Panc1 (cell line): ENCODE measurements around the gene TRDMT1. TPM values are rescaled to one million over a fixed set of nuclear protein-coding genes. Genes with fewer than 3 reads are reported as not detected.

Experiments
- ATAC-seq: fragments of 200-7000 bp; cut with Tn5 transposase; 2 replicates; pipeline ENCODE4 v1.9.1; 2020; ENCODE audit warnings: mild to moderate bottlenecking, moderate library complexity
- BruUV-seq: library from RNA; stranded (reverse); fragments of 400-500 nt; replicated peaks from 2 replicates; lab custom pipeline; 2021; lab: Mats Ljungman, UMichigan
- CTCF ChIA-PET: fragments of 300-600 bp; sonication (Branson Sonifier 250); formaldehyde crosslinking; loops from one replicate; lab custom pipeline; 2022; ENCODE audit warnings: antibody characterized with exemption; lab: Charles Lee
- POLR2A ChIA-PET: fragments of 300-600 bp; sonication (Branson Sonifier 250); formaldehyde crosslinking; loops from one replicate; lab custom pipeline; 2022; ENCODE audit warnings: antibody characterized with exemption; lab: Charles Lee
- DNase-seq: peaks from one replicate; pipeline ENCODE4 v3.0.0-alpha.2; 2010; ENCODE audit warnings: low read depth, low spot score
- H3K27ac ChIP-seq: 2 replicates; pipeline ENCODE4 v1.5.1; 2011; ENCODE audit warnings: mild to moderate bottlenecking, low read length, inconsistent platforms
- H3K27me3 ChIP-seq: fragments of 200-500 bp; sonication (Bioruptor generic); 2 replicates; pipeline ENCODE4 v1.6.0; 2014; ENCODE audit warnings: low read length, inconsistent platforms; ENCODE audit not compliant: control insufficient read depth, insufficient read depth
- H3K36me3 ChIP-seq: fragments of 200-500 bp; sonication (Bioruptor generic); 2 replicates; pipeline ENCODE4 v1.5.1; 2014; ENCODE audit warnings: inconsistent platforms, mild to moderate bottlenecking, low read length, moderate library complexity; ENCODE audit not compliant: control insufficient read depth, insufficient read depth
- H3K4me1 ChIP-seq: 2 replicates; pipeline ENCODE4 v1.5.1; 2011; ENCODE audit warnings: inconsistent platforms, mild to moderate bottlenecking, low read length, moderate library complexity; ENCODE audit not compliant: control insufficient read depth, insufficient read depth
- H3K4me3 ChIP-seq, 2 experiments: 2 replicates each; pipeline ENCODE4 v1.5.1; 2011 to 2012; ENCODE audit warnings: low read depth in 2 of 2, low read length in 2 of 2, mild to moderate bottlenecking in 2 of 2, inconsistent platforms in 1 of 2, moderate library complexity in 1 of 2
- H3K9me3 ChIP-seq: fragments of 200-500 bp; sonication (Bioruptor generic); 2 replicates; pipeline ENCODE4 v1.5.1; 2014; ENCODE audit warnings: low read depth, mild to moderate bottlenecking, inconsistent platforms, low read length, moderate library complexity; ENCODE audit not compliant: control insufficient read depth, insufficient read depth
- CTCF ChIP-seq: fragments of 450-650 bp; IDR thresholded peaks from 2 replicates; pipeline ENCODE4 v1.5.1; 2017; ENCODE audit warnings: mild to moderate bottlenecking
- POLR2AphosphoS5 ChIP-seq: IDR thresholded peaks from 2 replicates; pipeline ENCODE4 v1.6.1; 2012; ENCODE audit warnings: mild to moderate bottlenecking, low read depth, low read length, moderate library complexity
- REST ChIP-seq, 2 experiments: IDR thresholded peaks; 2 replicates each; pipeline ENCODE4 v1.6.1; 2011 to 2012; ENCODE audit warnings: low read depth in 2 of 2, control low read depth in 1 of 2, low read length in 1 of 2, mild to moderate bottlenecking in 1 of 2, moderate library complexity in 1 of 2; ENCODE audit not compliant: insufficient read depth in 1 of 2
- SIN3A ChIP-seq: IDR thresholded peaks from 2 replicates; pipeline ENCODE4 v1.6.1; 2012; ENCODE audit warnings: low read depth, mild to moderate bottlenecking, low read length, moderate library complexity, borderline replicate concordance; ENCODE audit not compliant: insufficient read depth
- TCF7L2 ChIP-seq: IDR thresholded peaks from 2 replicates; pipeline ENCODE4 v1.6.1; 2011; ENCODE audit warnings: mild to moderate bottlenecking, low read depth, low read length, inconsistent platforms
- in situ Hi-C: cut with HindIII; loops from 2 replicates; pipeline ENCODE4 v1.10.0; 2016; ENCODE audit warnings: low sequenced_read_pairs, low pct_unique_long_range_greater_than_20kb
- intact Hi-C: fragments of 100-400 bp; cut with micrococcal nuclease; formaldehyde crosslinking; loops from one replicate; pipeline ENCODE4 v1.10.0; 2022; ENCODE audit not compliant: unreplicated experiment
- total RNA-seq: library from RNA; stranded (reverse); gene quantifications from one replicate; pipeline ENCODE4 v1.2.1, GENCODE V29; 2021; ENCODE audit not compliant: unreplicated experiment

Gene TRDMT1
- total RNA-seq, 1 experiment from 2014 or later, result 7.6 TPM

DNA sequence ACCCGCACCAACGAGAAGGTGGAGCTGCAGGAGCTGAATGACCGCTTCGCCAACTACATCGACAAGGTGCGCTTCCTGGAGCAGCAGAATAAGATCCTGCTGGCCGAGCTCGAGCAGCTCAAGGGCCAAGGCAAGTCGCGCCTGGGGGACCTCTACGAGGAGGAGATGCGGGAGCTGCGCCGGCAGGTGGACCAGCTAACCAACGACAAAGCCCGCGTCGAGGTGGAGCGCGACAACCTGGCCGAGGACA lies 28.2 kb upstream of the TRDMT1 start:
- TF ChIP-seq TCF7L2 (no peak), CTCF (no peak), POLR2AphosphoS5 (no peak), REST (IDR thresholded peaks at IDR 0.05; ENCODE audit: insufficient read depth in 1 of 2, low read depth in 2 of 2, low read length in 1 of 2) (no peak)
- POLR2A ChIA-PET, result interaction anchor here (0.6 to 1.9 kb wide), 8 partner anchors 13 to 262 kb away, joined by 3 to 7 read pairs (median 4); partner anchors contain the start of gene TRDMT1
- DNase-seq, result no peak
- intact Hi-C loops, result loop anchor here (10.0 kb wide), 1 partner anchor 165 kb away; no protein-coding TSS in a partner anchor
- CTCF ChIA-PET, result no interaction called here
- H3K36me3 ChIP-seq, result peaks cover 24% of the 10 kb centered on the region
- H3K4me1 ChIP-seq, result peaks cover 28% of the 10 kb centered on the region
- H3K4me3 ChIP-seq, result peak overlapping the region; percentile 88 to 89
- BruUV-seq, result no TSS peak
- no peak for ATAC-seq
- H3K9me3 ChIP-seq, result no peaks in the 10 kb centered on the region
- in situ Hi-C loops, result no loop called here
- peak overlapping the region; percentile 95 for H3K27ac ChIP-seq
- H3K27me3 ChIP-seq, result no peaks in the 10 kb centered on the region

- H3K4me3 ChIP-seq, result peak overlapping the region; percentile 88 to 89
- CTCF ChIA-PET, result no interaction called here
- ATAC-seq (peak; percentile 62), DNase-seq (no peak)
- peaks cover 21% of the 10 kb centered on the region for H3K36me3 ChIP-seq
- intact Hi-C loops, result loop anchor here (10.0 kb wide), 1 partner anchor 164 kb away; no protein-coding TSS in a partner anchor
- no peaks in the 10 kb centered on the region for H3K27me3 ChIP-seq
- no TSS peak for BruUV-seq
- TF ChIP-seq POLR2AphosphoS5, result peak; percentile 91
- TF ChIP-seq CTCF, result peak; percentile 20; the same call in 1 of the 2 replicates
- no peak; a peak in 1 of 4 replicates for TF ChIP-seq REST (IDR thresholded peaks at IDR 0.05; ENCODE audit: insufficient read depth in 1 of 2, low read depth in 2 of 2, low read length in 1 of 2)
- TF ChIP-seq TCF7L2, result no peak; the same call in 1 of the 2 replicates
- peak; percentile 92; the same call in 1 of the 2 replicates for TF ChIP-seq SIN3A
- in situ Hi-C loops, result no loop called here
- H3K27ac ChIP-seq, result peak overlapping the region; percentile 96
- POLR2A ChIA-PET, result interaction anchor here (0.6 to 1.9 kb wide), 12 partner anchors 14 to 1383 kb away, joined by 3 to 12 read pairs (median 4); no protein-coding TSS in a partner anchor
- H3K4me1 ChIP-seq, result peaks cover 26% of the 10 kb centered on the region
- H3K9me3 ChIP-seq, result no peaks in the 10 kb centered on the region
Observed at GRCh38 chr10:17229016-17229716, 27.7 kb upstream of the TRDMT1 start.
